ENCODE measurements around the gene SIKE1.
"Not testable (repeated sequence)": the region's sequence is repeated elsewhere in the genome, so short reads cannot be mapped to it uniquely, and the experiment has no call there.

Gene SIKE1

GRCh38 chr1:114820392-114820791, 39.9 kb upstream of the SIKE1 start:
- H2BK5ac ChIP-seq (ENCODE audit: low read length): no peak overlapping the region
- H2BK15ac ChIP-seq (ENCODE audit: low read length): no peak overlapping the region
- DNase-seq (ENCODE audit: low spot score): no peak
- H2AK5ac ChIP-seq (ENCODE audit: low read depth, low read length): no peak overlapping the region
- no peak overlapping the region for H3K9ac ChIP-seq (ENCODE audit: low read depth, low read length, poor library complexity)
- no peak overlapping the region for H3K4me2 ChIP-seq (ENCODE audit: insufficient read depth, low read length, poor library complexity, severe bottlenecking)
- peak overlapping the region; percentile 49 for H2AFZ ChIP-seq (ENCODE audit: low read length)
- WGBS, 2 donors (ENCODE audit: extremely low coverage in 2 of 2, insufficient read length in 2 of 2, insufficient replicate concordance in 1 of 2): no CpG with 5 or more reads among the region's 2 CpGs
- no peaks in the 10 kb centered on the region for H3K9me3 ChIP-seq (replicated peaks in 1 of 2; ENCODE audit: control insufficient read depth in 2 of 2, insufficient read depth in 1 of 2, low read depth in 1 of 2, low read length in 2 of 2)
- H3K18ac ChIP-seq (ENCODE audit: low read length): no peak overlapping the region
- no peak overlapping the region for H4K8ac ChIP-seq (ENCODE audit: low read depth, low read length)
- H2BK12ac ChIP-seq (ENCODE audit: low read length): no peak overlapping the region
- H3K23ac ChIP-seq (ENCODE audit: low read depth, low read length, poor library complexity): no peak overlapping the region
- no peaks in the 10 kb centered on the region for H3K4me1 ChIP-seq (ENCODE audit: control insufficient read depth in 2 of 2, insufficient read depth in 1 of 2, low read depth in 1 of 2, low read length in 2 of 2)
- no peak overlapping the region for H3K27ac ChIP-seq (replicated peaks; ENCODE audit: low read length)
- no peaks in the 10 kb centered on the region for H3K36me3 ChIP-seq (replicated peaks in 1 of 2; ENCODE audit: control insufficient read depth in 2 of 2, insufficient read depth in 2 of 2, low read length in 2 of 2)
- no peak overlapping the region for H3K14ac ChIP-seq (ENCODE audit: low read length)
- H4K91ac ChIP-seq (ENCODE audit: low read depth, low read length, poor library complexity): no peak overlapping the region
- H3K27me3 ChIP-seq (ENCODE audit: control insufficient read depth in 3 of 3, insufficient read depth in 3 of 3, low read depth in 1 of 3, low read length in 3 of 3): no peaks in the 10 kb centered on the region
- no peak overlapping the region for H2BK120ac ChIP-seq (ENCODE audit: low read depth, low read length)
- H3K4me3 ChIP-seq (ENCODE audit: low read length in 2 of 2): no peak overlapping the region
- H3K79me1 ChIP-seq (ENCODE audit: low read depth, low read length): no peaks in the 10 kb centered on the region
- no peak overlapping the region for H3K4ac ChIP-seq (ENCODE audit: low read length)

- no peak overlapping the region for H4K91ac ChIP-seq (ENCODE audit: low read depth, low read length, poor library complexity)
- H2BK12ac ChIP-seq (ENCODE audit: low read length): no peak overlapping the region
- H2BK15ac ChIP-seq (ENCODE audit: low read length): no peak overlapping the region
- H4K8ac ChIP-seq (ENCODE audit: low read depth, low read length): no peak overlapping the region
- WGBS, 2 donors (ENCODE audit: extremely low coverage in 2 of 2, insufficient read length in 2 of 2, insufficient replicate concordance in 1 of 2): no CpG with 5 or more reads among the region's 3 CpGs
- no peaks in the 10 kb centered on the region for H3K9me3 ChIP-seq (replicated peaks in 1 of 2; ENCODE audit: control insufficient read depth in 2 of 2, insufficient read depth in 1 of 2, low read depth in 1 of 2, low read length in 2 of 2)
- no peak overlapping the region for H3K9ac ChIP-seq (ENCODE audit: low read depth, low read length, poor library complexity)
- H2BK5ac ChIP-seq (ENCODE audit: low read length): no peak overlapping the region
- H3K27me3 ChIP-seq (ENCODE audit: control insufficient read depth in 3 of 3, insufficient read depth in 3 of 3, low read depth in 1 of 3, low read length in 3 of 3): no peaks in the 10 kb centered on the region
- no peaks in the 10 kb centered on the region for H3K4me1 ChIP-seq (ENCODE audit: control insufficient read depth in 2 of 2, insufficient read depth in 1 of 2, low read depth in 1 of 2, low read length in 2 of 2)
- H3K23ac ChIP-seq (ENCODE audit: low read depth, low read length, poor library complexity): no peak overlapping the region
- H3K79me1 ChIP-seq (ENCODE audit: low read depth, low read length): no peaks in the 10 kb centered on the region
- no peak overlapping the region for H3K14ac ChIP-seq (ENCODE audit: low read length)
- no peak for DNase-seq (ENCODE audit: low spot score)
- no peak overlapping the region for H3K18ac ChIP-seq (ENCODE audit: low read length)
- no peak overlapping the region for H3K4me2 ChIP-seq (ENCODE audit: insufficient read depth, low read length, poor library complexity, severe bottlenecking)
- H2AFZ ChIP-seq (ENCODE audit: low read length): peak overlapping the region; percentile 49
- no peaks in the 10 kb centered on the region for H3K36me3 ChIP-seq (replicated peaks in 1 of 2; ENCODE audit: control insufficient read depth in 2 of 2, insufficient read depth in 2 of 2, low read length in 2 of 2)
- no peak overlapping the region for H2BK120ac ChIP-seq (ENCODE audit: low read depth, low read length)
- no peak overlapping the region for H2AK5ac ChIP-seq (ENCODE audit: low read depth, low read length)
- H3K27ac ChIP-seq (replicated peaks; ENCODE audit: low read length): no peak overlapping the region
- no peak overlapping the region for H3K4ac ChIP-seq (ENCODE audit: low read length)
- no peak overlapping the region for H3K4me3 ChIP-seq (ENCODE audit: low read length in 2 of 2)
Observed at GRCh38 chr1:114819869-114820268, 39.4 kb upstream of the SIKE1 start.

GRCh38 chr1:114804449-114804848, 24.0 kb upstream of the SIKE1 start:
- DNase-seq (ENCODE audit: low spot score); H3K27me3 ChIP-seq (ENCODE audit: control insufficient read depth in 3 of 3, insufficient read depth in 3 of 3, low read depth in 1 of 3, low read length in 3 of 3); H3K14ac ChIP-seq (ENCODE audit: low read length); H3K79me1 ChIP-seq (ENCODE audit: low read depth, low read length); H3K18ac ChIP-seq (ENCODE audit: low read length); H3K9me3 ChIP-seq (replicated peaks in 1 of 2; ENCODE audit: control insufficient read depth in 2 of 2, insufficient read depth in 1 of 2, low read depth in 1 of 2, low read length in 2 of 2); H3K4me1 ChIP-seq (ENCODE audit: control insufficient read depth in 2 of 2, insufficient read depth in 1 of 2, low read depth in 1 of 2, low read length in 2 of 2); H2AK5ac ChIP-seq (ENCODE audit: low read depth, low read length); H3K9ac ChIP-seq (ENCODE audit: low read depth, low read length, poor library complexity); H2BK5ac ChIP-seq (ENCODE audit: low read length); H3K4ac ChIP-seq (ENCODE audit: low read length); H3K23ac ChIP-seq (ENCODE audit: low read depth, low read length, poor library complexity); H3K4me3 ChIP-seq (ENCODE audit: low read length in 2 of 2); H3K36me3 ChIP-seq (replicated peaks in 1 of 2; ENCODE audit: control insufficient read depth in 2 of 2, insufficient read depth in 2 of 2, low read length in 2 of 2); H4K91ac ChIP-seq (ENCODE audit: low read depth, low read length, poor library complexity); H2BK15ac ChIP-seq (ENCODE audit: low read length); H3K4me2 ChIP-seq (ENCODE audit: insufficient read depth, low read length, poor library complexity, severe bottlenecking); H4K8ac ChIP-seq (ENCODE audit: low read depth, low read length); H3K27ac ChIP-seq (replicated peaks; ENCODE audit: low read length); H2BK12ac ChIP-seq (ENCODE audit: low read length); H2BK120ac ChIP-seq (ENCODE audit: low read depth, low read length); H2AFZ ChIP-seq (ENCODE audit: low read length): not testable (repeated sequence)
- WGBS, 2 donors (ENCODE audit: extremely low coverage in 2 of 2, insufficient read length in 2 of 2, insufficient replicate concordance in 1 of 2): no CpG with 5 or more reads among the region's 33 CpGs

GRCh38 chr1:114803001-114803400, 22.5 kb upstream of the SIKE1 start:
- no peak overlapping the region for H4K91ac ChIP-seq (ENCODE audit: low read depth, low read length, poor library complexity)
- H3K14ac ChIP-seq (ENCODE audit: low read length): no peak overlapping the region
- H3K9me3 ChIP-seq (replicated peaks in 1 of 2; ENCODE audit: control insufficient read depth in 2 of 2, insufficient read depth in 1 of 2, low read depth in 1 of 2, low read length in 2 of 2): peaks cover 0 to 2% of the 10 kb centered on the region in 2 donors
- no peak overlapping the region for H3K18ac ChIP-seq (ENCODE audit: low read length)
- peaks cover 0 to 5% (median 1%) of the 10 kb centered on the region in 3 experiments for H3K27me3 ChIP-seq (ENCODE audit: control insufficient read depth in 3 of 3, insufficient read depth in 3 of 3, low read depth in 1 of 3, low read length in 3 of 3)
- WGBS, 2 donors (ENCODE audit: extremely low coverage in 2 of 2, insufficient read length in 2 of 2, insufficient replicate concordance in 1 of 2): no CpG with 5 or more reads among the region's 3 CpGs
- no peak overlapping the region for H2BK5ac ChIP-seq (ENCODE audit: low read length)
- no peaks in the 10 kb centered on the region for H3K4me1 ChIP-seq (ENCODE audit: control insufficient read depth in 2 of 2, insufficient read depth in 1 of 2, low read depth in 1 of 2, low read length in 2 of 2)
- no peak overlapping the region for H3K27ac ChIP-seq (replicated peaks; ENCODE audit: low read length)
- no peak overlapping the region for H3K4ac ChIP-seq (ENCODE audit: low read length)
- H2AK5ac ChIP-seq (ENCODE audit: low read depth, low read length): no peak overlapping the region
- H2BK120ac ChIP-seq (ENCODE audit: low read depth, low read length): no peak overlapping the region
- H3K23ac ChIP-seq (ENCODE audit: low read depth, low read length, poor library complexity): no peak overlapping the region
- no peak overlapping the region for H4K8ac ChIP-seq (ENCODE audit: low read depth, low read length)
- no peaks in the 10 kb centered on the region for H3K79me1 ChIP-seq (ENCODE audit: low read depth, low read length)
- no peak overlapping the region for H3K9ac ChIP-seq (ENCODE audit: low read depth, low read length, poor library complexity)
- H3K4me2 ChIP-seq (ENCODE audit: insufficient read depth, low read length, poor library complexity, severe bottlenecking): no peak overlapping the region
- H3K4me3 ChIP-seq (ENCODE audit: low read length in 2 of 2): no peak overlapping the region
- H2AFZ ChIP-seq (ENCODE audit: low read length): peak overlapping the region; percentile 24
- no peak overlapping the region for H2BK15ac ChIP-seq (ENCODE audit: low read length)
- no peak for DNase-seq (ENCODE audit: low spot score)
- H2BK12ac ChIP-seq (ENCODE audit: low read length): no peak overlapping the region
- no peaks in the 10 kb centered on the region for H3K36me3 ChIP-seq (replicated peaks in 1 of 2; ENCODE audit: control insufficient read depth in 2 of 2, insufficient read depth in 2 of 2, low read length in 2 of 2)

All from neuronal stem cell (in vitro differentiated cells).